ENCODE measurements around the gene CD80. TPM values are rescaled to one million over a fixed set of nuclear protein-coding genes. Genes with fewer than 3 reads are reported as not detected.
A peak's percentile ranks its signal among the peaks of the same experiment; 100 is the strongest.

CD80 gene
- total RNA-seq, 4 donors from 2014 or later, result 0.13 to 1.3 TPM; not detected in 2

GRCh38 chr3:119589102-119589773 lies 29.8 kb upstream of the CD80 start:
- no peak overlapping the region for H3K27ac ChIP-seq
- no peak for TF ChIP-seq POLR2A (IDR thresholded peaks at IDR 0.05)
- TF ChIP-seq CTCF (IDR thresholded peaks at IDR 0.05), result no peak
- intact Hi-C loops (cut with DNase I), result no loop called here
- H3K27me3 ChIP-seq, result no peaks in the 10 kb centered on the region
- H3K36me3 ChIP-seq, result no peaks in the 10 kb centered on the region
- H3K4me3 ChIP-seq, result no peak overlapping the region
- no peaks in the 10 kb centered on the region for H3K4me1 ChIP-seq
- DNase-seq, result no peak
- no peaks in the 10 kb centered on the region for H3K9me3 ChIP-seq
- 50 to 53% methylated on average over 6 of the region's 6 CpGs for WGBS, 2 donors

DNA sequence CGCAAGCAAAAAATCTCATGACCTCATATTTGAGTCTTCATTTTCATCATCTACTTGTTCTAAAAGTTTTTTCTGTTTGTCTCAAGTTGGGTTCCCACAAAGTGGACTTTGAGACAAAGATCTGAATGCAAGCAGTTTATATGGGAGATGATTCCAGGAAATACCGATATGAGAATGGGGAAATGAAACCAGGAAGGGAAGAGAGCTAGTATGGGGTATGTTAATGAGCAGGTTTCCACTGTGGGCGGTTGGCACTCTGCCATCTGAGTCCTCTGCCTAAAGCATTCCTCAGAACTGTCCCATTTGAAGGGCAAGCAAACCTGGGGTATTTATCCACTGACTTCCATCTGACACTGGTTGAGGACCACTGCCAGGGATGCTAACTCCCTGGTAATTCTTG lies 28.7 kb upstream of the CD80 start:
- Histone ChIP-seq H3K27me3 (no peaks in the 10 kb centered on the region), H3K9me3 (no peaks in the 10 kb centered on the region), H3K27ac (no peak overlapping the region), H3K4me1 (no peaks in the 10 kb centered on the region), H3K36me3 (no peaks in the 10 kb centered on the region), H3K4me3 (no peak overlapping the region)
- WGBS, 2 donors, result 48 to 61% methylated on average over 3 of the region's 3 CpGs
- intact Hi-C loops (cut with DNase I), result no loop called here
- no peak for TF ChIP-seq POLR2A (IDR thresholded peaks at IDR 0.05)
- TF ChIP-seq CTCF (IDR thresholded peaks at IDR 0.05), result no peak
- no peak for DNase-seq

DNA sequence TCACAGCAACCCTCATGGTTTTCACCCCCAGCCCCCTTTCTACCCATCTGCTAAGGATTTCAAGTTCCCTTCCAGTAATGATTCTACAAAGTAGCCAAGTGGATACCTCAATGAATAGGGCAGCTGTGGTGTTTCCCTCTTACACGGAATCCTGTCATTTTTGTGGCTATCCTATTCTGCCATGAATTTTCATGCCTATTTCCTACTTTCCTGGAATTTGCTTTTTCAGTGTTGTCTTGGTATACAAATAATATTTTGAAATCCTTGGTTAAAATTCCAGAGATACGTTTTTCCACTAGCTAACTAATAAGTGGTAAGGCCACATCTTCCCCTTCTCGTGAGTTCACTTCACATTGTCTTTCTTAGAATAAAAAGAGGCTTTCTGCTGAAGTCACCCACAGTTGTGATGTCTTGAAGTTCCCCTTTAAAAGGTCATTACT lies 27.3 kb upstream of the CD80 start:
- Histone ChIP-seq H3K9me3 (no peaks in the 10 kb centered on the region), H3K4me3 (no peak overlapping the region), H3K27me3 (no peaks in the 10 kb centered on the region), H3K36me3 (no peaks in the 10 kb centered on the region), H3K4me1 (no peaks in the 10 kb centered on the region), H3K27ac (no peak overlapping the region)
- TF ChIP-seq POLR2A (IDR thresholded peaks at IDR 0.05) (no peak), CTCF (IDR thresholded peaks at IDR 0.05) (no peak)
- WGBS, 2 donors, result 71 to 74% methylated on average over 3 of the region's 3 CpGs
- intact Hi-C loops (cut with DNase I), result no loop called here
- no peak for DNase-seq

DNA sequence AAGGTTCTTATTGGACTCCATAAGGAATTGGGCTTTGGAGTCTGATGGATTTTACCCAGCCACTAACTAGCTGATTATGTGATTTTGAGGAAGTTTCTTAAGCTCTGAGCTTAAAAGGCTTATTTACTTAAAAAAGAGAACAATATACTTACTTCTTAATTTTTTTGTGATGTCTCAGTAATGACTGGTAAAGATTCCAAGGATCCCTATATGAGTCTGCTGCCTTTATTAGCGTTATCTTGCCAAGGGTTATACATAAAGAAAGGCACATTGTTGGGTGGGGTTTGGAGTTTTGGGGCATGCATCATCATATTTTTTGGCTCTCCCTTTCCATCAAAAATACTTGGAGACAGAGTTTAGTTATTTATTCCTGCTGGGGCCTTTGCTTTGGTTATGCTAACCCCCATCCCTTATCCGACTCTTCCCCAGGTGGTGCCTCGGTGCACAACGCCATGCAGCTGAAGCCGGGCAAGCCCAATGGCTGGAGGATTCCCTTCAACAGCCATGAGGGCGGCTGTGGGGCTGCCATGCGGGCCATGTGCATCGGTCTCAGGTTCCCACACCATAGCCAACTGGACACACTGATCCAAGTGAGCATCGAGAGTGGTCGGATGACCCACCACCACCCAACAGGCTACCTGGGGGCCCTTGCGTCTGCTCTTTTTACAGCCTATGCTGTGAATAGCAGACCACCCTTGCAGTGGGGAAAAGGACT lies 26.6 kb upstream of the CD80 start:
- H3K4me3 ChIP-seq, result no peak overlapping the region
- no peaks in the 10 kb centered on the region for H3K27me3 ChIP-seq
- peak overlapping the region in 1 of 4 donors; percentile 21 for H3K27ac ChIP-seq
- H3K36me3 ChIP-seq, result no peaks in the 10 kb centered on the region
- no peaks in the 10 kb centered on the region for H3K4me1 ChIP-seq
- intact Hi-C loops (cut with DNase I), result no loop called here
- WGBS, 2 donors, result 82 to 85% methylated on average over 5 to 9 of the region's 11 CpGs
- H3K9me3 ChIP-seq, result no peaks in the 10 kb centered on the region
- no peak for DNase-seq
- TF ChIP-seq POLR2A (IDR thresholded peaks at IDR 0.05) (no peak), CTCF (IDR thresholded peaks at IDR 0.05) (no peak)

DNA sequence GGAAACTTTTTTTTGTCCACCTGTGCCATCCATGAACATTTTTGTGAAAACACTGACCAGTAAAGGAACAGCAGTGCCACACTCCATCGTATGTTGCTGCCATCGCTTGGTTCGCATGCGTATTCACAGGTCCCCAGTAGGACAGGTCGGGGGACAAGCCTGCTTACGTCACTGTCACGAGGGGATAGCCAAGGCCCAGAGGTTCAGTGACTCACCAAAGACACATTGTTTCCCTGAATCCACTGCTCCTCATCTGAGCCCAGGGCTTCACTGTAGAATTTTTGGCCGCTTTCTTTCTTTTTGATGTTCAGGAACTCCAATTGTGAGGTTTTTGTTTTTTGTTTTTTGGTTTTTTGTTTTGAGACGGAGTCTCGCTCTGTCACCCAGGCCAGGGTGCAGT lies 25.8 kb upstream of the CD80 start:
- intact Hi-C loops (cut with DNase I), result no loop called here
- Histone ChIP-seq H3K36me3 (no peaks in the 10 kb centered on the region), H3K4me1 (peaks cover 0 to 6% (median 0%) of the 10 kb centered on the region in 3 donors), H3K27ac (no peak overlapping the region), H3K9me3 (no peaks in the 10 kb centered on the region), H3K4me3 (no peak overlapping the region), H3K27me3 (no peaks in the 10 kb centered on the region)
- 88 to 89% methylated on average over 10 of the region's 10 CpGs for WGBS, 2 donors
- TF ChIP-seq CTCF (IDR thresholded peaks at IDR 0.05) (no peak), POLR2A (IDR thresholded peaks at IDR 0.05) (no peak)
- DNase-seq, result no peak

Data from esophagus squamous epithelium (tissue), 5 donors.